PFSK-1 (cell line): Measurements from ENCODE around the gene KLC4.

Experiments used
- FOXP2 ChIP-seq: optimal IDR thresholded peaks from 2 replicates; pipeline ENCODE3; 2011; ENCODE audit warnings: borderline replicate concordance, control low read depth, inconsistent platforms; ENCODE audit not compliant: insufficient read depth; ENCODE audit errors: extremely low read length, extremely low read depth
- POLR2AphosphoS5 ChIP-seq: IDR thresholded peaks from 2 replicates; pipeline ENCODE4 v1.6.1; 2012; ENCODE audit warnings: low read depth, mild to moderate bottlenecking, control low read depth, low read length, moderate library complexity
- REST ChIP-seq, 2 experiments: IDR thresholded peaks; 2 replicates each; pipeline versions ENCODE4 v1.6.1 to v1.8.0; 2011 to 2012; ENCODE audit warnings: low read depth in 2 of 2, low read length in 2 of 2, control low read depth in 1 of 2, inconsistent platforms in 1 of 2, mild to moderate bottlenecking in 1 of 2, moderate library complexity in 1 of 2; ENCODE audit not compliant: insufficient read depth in 1 of 2
- SIN3A ChIP-seq: IDR thresholded peaks from 2 replicates; pipeline ENCODE4 v1.6.1; 2012; ENCODE audit warnings: mild to moderate bottlenecking, low read length, moderate library complexity, borderline replicate concordance; ENCODE audit not compliant: insufficient read depth
- TAF1 ChIP-seq: IDR thresholded peaks from 2 replicates; pipeline ENCODE4 v1.6.1; 2012; ENCODE audit warnings: low read length, control low read depth, borderline replicate concordance; ENCODE audit not compliant: insufficient read depth

The KLC4 gene

GRCh38 chr6:43037197-43037596 is 22.2 kb upstream of the KLC4 start:
- TF ChIP-seq POLR2AphosphoS5, result no peak
- TF ChIP-seq FOXP2, result no peak
- no peak for TF ChIP-seq SIN3A
- TF ChIP-seq REST (IDR thresholded peaks at IDR 0.05; ENCODE audit: insufficient read depth in 1 of 2, low read depth in 2 of 2, low read length in 2 of 2), result no peak
- TF ChIP-seq TAF1, result no peak

- TF ChIP-seq REST (IDR thresholded peaks at IDR 0.05; ENCODE audit: insufficient read depth in 1 of 2, low read depth in 2 of 2, low read length in 2 of 2) (no peak), FOXP2 (no peak), TAF1 (no peak), SIN3A (no peak), POLR2AphosphoS5 (no peak)
Measured at GRCh38 chr6:43037706-43038105, 21.7 kb upstream of the KLC4 start.

- TF ChIP-seq FOXP2, result no peak
- no peak for TF ChIP-seq TAF1
- no peak for TF ChIP-seq POLR2AphosphoS5
- TF ChIP-seq SIN3A, result no peak
- TF ChIP-seq REST (IDR thresholded peaks at IDR 0.05; ENCODE audit: insufficient read depth in 1 of 2, low read depth in 2 of 2, low read length in 2 of 2), result no peak
Measured at GRCh38 chr6:43038727-43039126, 20.7 kb upstream of the KLC4 start.

GRCh38 chr6:43040542-43041257 is 18.7 kb upstream of the KLC4 start:
- TF ChIP-seq SIN3A (no peak), REST (IDR thresholded peaks at IDR 0.05; ENCODE audit: insufficient read depth in 1 of 2, low read depth in 2 of 2, low read length in 2 of 2) (no peak), FOXP2 (no peak), POLR2AphosphoS5 (no peak), TAF1 (no peak)

GRCh38 chr6:43043310-43043709 is 16.1 kb upstream of the KLC4 start:
- TF ChIP-seq TAF1 (no peak), FOXP2 (no peak), POLR2AphosphoS5 (no peak), SIN3A (no peak), REST (IDR thresholded peaks at IDR 0.05; ENCODE audit: insufficient read depth in 1 of 2, low read depth in 2 of 2, low read length in 2 of 2) (no peak)
